Medulla oblongata (tissue), 1 donor: ENCODE measurements around the gene SSB.
"Not testable (repeated sequence)": the region's sequence is repeated elsewhere in the genome, so short reads cannot be mapped to it uniquely, and the experiment has no call there.

ENCODE experiments used
- DNase-seq: peaks from one replicate; pipeline ENCODE4 v3.0.0-alpha.2; 2015; ENCODE audit errors: extremely low spot score

The SSB gene

GRCh38 chr2:169781249-169782013 is 17.2 kb upstream of the SSB start:
- DNase-seq, result no peak

- DNase-seq, result no peak
Observed at GRCh38 chr2:169782513-169782912, 16.2 kb upstream of the SSB start.

DNA sequence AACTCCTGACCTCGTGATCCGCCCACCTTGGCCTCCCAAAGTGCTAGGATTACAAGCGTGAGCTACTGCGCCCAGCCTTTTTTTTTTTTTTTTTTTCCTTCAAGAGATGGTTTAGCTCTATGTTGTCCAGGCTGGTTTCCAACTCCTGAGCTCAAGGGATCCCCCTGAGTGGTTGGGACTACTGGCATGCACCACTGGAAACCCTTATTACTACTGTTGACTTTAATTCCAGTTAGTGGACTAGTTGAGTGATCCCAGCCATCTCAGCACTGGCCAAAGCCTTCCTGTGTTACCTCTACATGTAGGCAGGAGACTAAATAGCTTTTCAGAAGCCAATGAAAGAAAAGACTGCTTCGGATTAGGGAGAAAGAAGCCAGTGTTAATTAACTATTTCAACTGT is 8.1 kb upstream of the SSB start:
- no peak for DNase-seq

DNA sequence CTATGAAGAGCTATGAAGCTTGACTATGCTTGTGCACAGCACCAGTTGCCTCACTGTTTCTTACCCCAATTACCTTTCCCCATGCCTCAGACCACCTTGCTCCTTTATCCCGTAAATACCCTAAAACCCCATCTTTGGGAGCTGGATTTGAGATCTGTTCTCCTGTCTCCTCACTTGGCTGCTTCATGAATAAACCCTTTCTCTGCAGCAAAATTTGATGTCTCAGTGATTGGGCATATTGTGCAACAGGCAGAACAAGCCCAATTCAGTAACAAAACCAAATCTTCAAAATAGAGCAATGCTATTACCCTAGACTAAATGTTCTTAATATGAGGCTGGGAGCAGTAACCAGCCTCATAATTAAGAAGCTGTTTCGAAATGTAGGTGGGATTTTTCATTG is 3.5 kb upstream of the SSB start:
- DNase-seq, result no peak

- DNase-seq, result no peak
Observed at GRCh38 chr2:169796441-169796840, 2.2 kb upstream of the SSB start.

DNA sequence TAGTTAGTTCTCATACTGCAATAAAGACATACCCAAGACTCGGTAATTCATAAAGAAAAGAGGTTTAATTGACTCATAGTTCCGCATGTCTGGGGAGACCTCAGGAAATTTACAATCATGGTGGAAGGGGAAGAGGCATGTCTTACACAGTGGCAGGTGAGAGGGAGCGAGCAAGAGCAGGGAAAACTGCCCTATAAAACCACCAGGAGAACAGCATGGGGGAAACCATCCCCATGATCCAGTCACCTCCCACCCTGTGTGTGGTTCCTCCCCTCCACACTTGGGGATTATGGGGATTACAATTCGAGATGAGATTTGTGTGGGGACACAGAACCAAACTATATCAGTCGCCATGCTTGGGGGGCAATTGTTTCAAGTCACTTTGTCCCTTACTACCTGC is 1.1 kb upstream of the SSB start:
- DNase-seq, result no peak

- DNase-seq, result no peak
Observed at GRCh38 chr2:169798397-169798717, 314 bp upstream of the SSB start.

- DNase-seq, result no peak
Observed at GRCh38 chr2:169803480-169803879, 4.8 kb downstream of the SSB start.

- no peak for DNase-seq
Observed at GRCh38 chr2:169806586-169806985, 7.9 kb downstream of the SSB start.

DNA sequence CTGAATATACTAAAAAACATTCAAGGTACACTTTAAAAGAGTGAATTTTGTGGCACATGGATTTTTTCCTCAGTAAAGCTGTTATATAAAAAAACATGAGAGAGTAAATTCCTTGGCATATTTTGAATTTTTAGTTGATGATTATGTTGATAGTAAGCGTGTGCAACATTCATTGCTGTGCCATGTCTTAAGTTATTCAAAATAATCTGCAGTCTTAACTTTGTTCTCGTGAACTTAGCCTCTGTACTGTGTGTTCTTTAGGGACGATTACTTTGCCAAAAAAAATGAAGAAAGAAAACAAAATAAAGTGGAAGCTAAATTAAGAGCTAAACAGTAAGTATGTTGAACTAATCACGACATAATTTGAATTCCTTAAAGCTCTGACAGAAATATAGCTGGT is 9.6 kb downstream of the SSB start:
- DNase-seq, result no peak

DNA sequence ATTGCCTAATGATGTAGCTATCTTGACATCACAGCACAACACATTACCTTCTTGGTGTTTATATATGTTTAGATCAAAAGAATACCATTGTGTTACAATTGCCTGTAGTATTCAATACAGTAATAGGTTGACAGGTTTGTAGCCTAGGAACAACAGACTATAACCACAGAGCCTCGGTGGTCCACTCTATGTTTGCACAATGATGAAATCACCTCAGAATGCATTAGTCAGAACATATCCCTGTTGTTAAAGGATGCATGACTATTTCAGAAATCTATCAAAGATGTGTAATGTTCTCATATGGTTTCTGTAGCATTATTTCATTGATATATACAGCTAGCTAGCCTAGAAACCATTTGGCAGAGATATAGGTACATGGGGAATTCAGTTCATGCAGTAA is 17.2 kb downstream of the SSB start:
- DNase-seq, result no peak

- DNase-seq, result not testable (repeated sequence)
Observed at GRCh38 chr2:169816961-169817360, 18.3 kb downstream of the SSB start.

DNA sequence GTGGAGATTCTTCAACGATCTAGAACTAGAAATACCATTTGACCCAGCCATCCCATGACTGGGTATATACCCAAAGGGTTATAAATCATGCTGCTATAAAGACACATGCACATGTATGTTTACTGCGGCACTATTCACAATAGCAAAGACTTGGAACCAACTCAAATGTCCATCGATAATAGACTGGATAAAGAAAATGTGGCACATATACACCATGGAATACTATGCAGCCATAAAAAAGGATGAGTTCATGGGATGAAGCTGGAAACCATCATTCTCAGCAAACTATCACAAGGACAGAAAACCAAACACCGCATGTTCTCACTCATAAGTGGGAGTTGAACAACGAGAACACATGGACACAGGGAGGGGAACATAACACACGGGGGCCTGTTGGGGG is 18.7 kb downstream of the SSB start:
- DNase-seq, result not testable (repeated sequence)

- DNase-seq, result no peak
Observed at GRCh38 chr2:169818241-169818640, 19.6 kb downstream of the SSB start.

DNA sequence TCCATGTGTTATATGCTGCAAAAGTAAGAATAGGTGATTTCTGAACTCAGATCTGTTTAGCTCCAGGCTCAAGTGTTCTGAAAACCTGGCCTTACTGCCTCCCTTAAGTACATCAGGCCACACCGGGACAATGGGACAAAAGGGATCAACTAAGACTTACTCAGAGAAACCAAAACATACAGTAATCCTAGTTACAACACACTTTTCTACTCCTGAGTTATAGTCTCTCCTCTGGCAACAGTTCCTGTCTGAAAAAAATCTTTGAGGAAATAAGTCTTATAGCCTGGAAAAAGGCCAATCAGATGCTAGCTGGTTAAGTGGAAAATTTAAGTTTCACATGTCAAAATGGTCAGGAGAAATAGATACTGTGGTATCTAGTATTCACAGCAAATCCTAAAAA is 20.4 kb downstream of the SSB start:
- DNase-seq, result no peak

DNA sequence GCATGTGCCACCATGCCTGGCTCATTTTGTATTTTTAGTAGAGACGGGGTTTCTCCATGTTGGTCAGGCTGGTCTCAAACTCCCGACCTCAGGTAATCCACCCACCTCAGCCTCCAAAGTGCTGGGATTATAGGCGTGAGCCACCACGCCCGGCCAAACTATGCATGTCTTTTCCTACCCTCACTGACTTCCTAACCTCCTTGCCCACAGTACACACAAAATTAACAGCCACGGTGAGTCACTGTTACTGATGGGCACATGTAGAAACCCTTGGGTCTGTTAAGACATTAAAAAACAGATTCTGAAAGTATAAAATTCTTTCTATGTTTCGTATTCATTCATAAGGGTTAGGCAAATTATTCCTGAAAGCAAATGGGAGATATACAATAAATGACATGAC is 21.4 kb downstream of the SSB start:
- not testable (repeated sequence) for DNase-seq

DNA sequence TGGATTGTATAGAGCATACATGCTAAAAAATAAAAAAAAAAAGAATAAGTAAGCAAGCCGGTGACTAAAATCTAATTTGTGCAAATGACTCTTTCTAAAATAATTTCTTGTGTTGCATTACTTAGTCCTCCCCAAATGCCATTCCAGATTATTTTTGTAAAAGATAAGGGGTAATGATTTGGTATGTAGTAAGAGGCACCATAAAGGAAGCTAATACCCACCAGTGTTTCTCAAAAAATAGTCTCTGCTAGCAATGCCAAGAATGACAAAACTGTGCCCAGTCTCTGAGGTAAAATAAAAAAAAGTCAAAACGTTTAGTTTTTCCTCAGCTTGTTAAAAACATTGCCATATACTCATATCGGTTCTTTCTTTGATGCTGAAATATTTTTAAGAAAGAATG is 23.4 kb downstream of the SSB start:
- no peak for DNase-seq

DNA sequence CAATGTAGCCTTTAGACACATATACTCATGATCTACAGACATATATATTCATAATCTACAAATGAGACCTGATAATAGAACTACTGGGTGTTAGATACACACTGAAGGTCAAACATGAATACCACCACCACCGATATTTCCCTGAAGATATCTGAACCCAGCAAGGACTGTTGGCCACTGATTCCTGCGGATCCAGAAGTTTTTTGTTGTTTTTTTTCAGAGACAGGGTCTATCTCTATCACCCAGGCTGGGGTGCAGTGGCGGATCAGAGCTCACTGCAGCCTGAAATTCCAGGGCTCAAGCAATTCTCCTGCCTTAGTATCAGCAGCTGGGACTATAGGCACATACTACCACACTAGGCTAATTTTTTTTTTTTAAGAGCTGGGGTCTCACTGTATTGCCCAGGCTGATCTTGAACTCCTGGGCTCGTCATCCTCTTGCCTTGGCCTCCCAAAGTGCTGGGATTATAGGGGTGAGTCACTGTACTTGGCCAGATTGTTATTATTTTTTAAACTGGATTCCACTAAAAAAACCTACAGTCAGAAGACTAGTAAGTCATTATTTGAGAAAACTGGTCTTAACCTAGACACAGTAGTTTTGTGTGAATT is 24.2 kb downstream of the SSB start:
- DNase-seq, result no peak

DNA sequence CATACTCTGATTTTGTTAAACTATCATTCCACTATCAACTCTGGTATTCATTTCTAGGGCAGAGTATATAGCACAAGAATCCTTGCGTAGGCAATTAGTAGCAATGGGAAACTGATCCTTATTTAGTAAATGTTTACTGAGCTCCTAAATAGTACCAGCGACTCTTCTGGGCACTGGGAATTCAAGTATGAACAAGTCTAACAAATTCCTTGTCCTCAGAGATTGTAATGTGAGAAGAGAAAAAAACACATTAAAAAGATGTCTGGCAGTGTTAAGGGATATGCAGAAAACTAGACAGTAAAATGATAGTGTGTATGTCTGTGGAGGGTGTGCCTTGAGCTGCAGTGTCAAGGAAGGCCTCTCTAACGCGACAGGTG is 25.3 kb downstream of the SSB start:
- DNase-seq, result no peak

DNA sequence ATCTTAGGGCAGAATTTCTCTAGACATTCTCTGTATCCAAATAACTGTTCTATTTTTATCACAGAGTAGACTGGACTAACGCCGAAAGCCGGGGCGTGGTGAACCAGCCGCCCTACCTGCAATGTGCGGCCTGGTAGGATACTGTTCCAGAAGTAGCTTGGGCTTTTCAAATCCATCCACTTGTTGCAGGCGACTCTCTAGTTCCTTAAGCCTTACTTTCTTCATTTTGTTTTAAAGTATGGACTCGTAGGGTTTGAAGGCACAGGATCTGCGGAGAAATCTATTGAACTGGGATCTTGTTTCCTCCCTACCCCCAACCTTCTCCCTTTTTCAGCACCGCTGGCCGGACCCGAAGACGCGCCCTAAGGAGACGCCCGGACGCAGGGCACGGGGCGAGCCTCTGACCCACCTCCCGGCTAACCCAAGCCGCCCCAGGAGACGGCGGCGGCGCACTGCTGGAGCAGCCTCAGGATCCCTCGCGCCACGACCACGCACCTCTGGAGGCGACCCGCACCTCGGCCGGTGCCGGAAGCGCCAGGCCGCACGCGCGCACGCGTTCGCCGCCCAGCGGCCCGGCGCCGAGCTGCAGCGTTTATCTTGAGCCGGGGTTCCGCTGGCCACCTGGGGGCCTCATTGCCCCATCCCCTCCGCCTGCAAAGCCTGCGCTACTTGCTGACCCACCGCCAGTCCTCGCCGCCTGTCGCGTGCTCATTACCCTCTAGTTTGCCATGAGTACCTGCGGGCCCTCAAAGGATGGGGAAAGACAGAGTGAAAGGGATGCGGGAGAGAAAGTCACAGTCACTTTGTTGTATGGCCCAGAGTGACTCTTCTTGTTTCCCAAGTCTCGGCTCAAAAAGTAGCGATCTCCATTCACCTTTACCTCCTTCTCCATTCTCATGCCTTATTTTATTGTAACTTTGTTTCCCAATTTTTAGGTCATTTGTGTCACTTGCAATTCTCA is 26.0 kb downstream of the SSB start, which contains the start of gene METTL5:
TSS of gene METTL5 (minus strand) at position 533 of the 961 bp plus-strand sequence. CDS start at position 225, 308 bp downstream.
- DNase-seq, result peak; percentile 89

GRCh38 chr2:169827272-169828140 is 28.8 kb downstream of the SSB start, which contains the start of gene UBR3:
TSS of gene UBR3 (plus strand) at chr2:169827454. CDS start at chr2:169827508, 54 bp downstream.
- peak; percentile 95 for DNase-seq
